Caki2 (cell line): Measurements from ENCODE around the gene TESPA1. TPM values are rescaled to one million over a fixed set of nuclear protein-coding genes. Genes with fewer than 3 reads are reported as not detected.
"Not testable (repeated sequence)": the region's sequence is repeated elsewhere in the genome, so short reads cannot be mapped to it uniquely, and the experiment has no call there.

Experiments
- DNase-seq: peaks from one replicate; pipeline ENCODE4 v3.0.0-alpha.2; 2015; ENCODE audit warnings: low read depth
- in situ Hi-C: cut with HindIII; loops from 2 replicates; pipeline ENCODE4 v1.10.0; 2016; ENCODE audit warnings: low sequenced_read_pairs, low pct_unique_long_range_greater_than_20kb, mixed read lengths
- total RNA-seq: library from RNA; depleted of rRNA; stranded (reverse); fragments of >200 nt; shearing (Covaris generic); gene quantifications from 2 replicates; pipeline ENCODE4 v1.2.3, GENCODE V29; 2014; ENCODE audit warnings: low replicate concordance

Gene TESPA1
- total RNA-seq, 1 experiment from 2014 or later: not detected

DNA sequence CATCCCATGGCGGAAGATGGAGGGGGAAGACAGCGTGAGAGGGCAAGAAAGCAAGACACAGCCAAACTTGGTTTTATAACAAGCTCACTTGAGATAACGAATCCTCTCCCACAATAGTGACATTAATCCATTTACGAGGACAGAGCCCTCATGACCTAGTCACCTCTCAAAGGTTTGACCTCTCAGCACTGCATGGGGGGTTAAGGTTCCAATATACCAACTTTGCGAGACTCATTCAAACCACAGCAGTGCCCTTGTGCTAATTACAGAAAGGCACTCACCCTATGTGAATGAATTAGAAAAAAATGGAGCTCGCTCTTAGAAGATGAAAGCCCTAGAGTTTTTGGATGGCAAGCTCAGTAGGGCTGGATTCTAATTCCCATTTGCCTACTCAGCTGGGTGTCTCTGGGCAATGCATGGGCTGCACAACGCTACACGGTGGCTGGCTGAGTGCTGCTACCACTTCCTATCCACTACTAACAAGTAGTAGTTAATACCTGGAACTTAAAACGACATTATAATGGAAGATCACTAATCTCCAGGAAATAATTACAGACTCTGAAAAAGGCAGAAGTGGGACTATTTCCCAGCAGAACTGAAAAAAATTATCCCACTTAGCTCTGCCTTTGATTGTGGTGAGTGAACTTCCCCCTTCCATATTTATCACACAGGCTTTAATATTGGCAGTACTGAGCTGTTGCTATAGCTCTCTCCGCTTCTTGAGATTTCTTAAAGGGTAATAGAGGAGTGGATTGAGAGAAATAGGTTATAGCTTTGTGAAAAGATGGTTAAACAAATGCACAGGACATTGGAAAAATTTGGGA, 27.5 kb downstream of the TESPA1 start:
- in situ Hi-C loops: no loop called here
- no peak for DNase-seq

DNA sequence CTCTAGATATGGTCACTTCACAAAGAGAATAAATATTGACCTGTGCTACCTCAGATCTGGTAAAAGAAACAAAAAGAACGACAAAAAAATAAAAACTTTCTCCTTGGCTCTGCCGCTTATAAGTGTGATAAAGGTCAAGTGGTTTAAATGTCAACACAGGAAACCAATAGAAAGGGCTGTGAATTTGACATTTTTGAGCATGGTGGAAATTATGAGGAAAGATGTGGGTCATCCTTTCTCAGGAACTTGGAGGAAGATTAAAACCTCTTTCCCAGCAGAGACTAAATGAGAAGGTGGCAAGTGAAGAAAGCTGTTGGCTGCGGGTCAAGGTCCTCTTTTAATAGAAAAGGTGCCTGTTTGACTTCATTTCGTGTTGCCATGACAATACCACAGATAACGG, 28.2 kb downstream of the TESPA1 start:
- DNase-seq: no peak
- in situ Hi-C loops: no loop called here

- no peak for DNase-seq
- in situ Hi-C loops: no loop called here
Observed at GRCh38 chr12:54954801-54955200, 29.8 kb downstream of the TESPA1 start.

- in situ Hi-C loops: no loop called here
- no peak for DNase-seq
Observed at GRCh38 chr12:54954228-54954627, 30.3 kb downstream of the TESPA1 start.

DNA sequence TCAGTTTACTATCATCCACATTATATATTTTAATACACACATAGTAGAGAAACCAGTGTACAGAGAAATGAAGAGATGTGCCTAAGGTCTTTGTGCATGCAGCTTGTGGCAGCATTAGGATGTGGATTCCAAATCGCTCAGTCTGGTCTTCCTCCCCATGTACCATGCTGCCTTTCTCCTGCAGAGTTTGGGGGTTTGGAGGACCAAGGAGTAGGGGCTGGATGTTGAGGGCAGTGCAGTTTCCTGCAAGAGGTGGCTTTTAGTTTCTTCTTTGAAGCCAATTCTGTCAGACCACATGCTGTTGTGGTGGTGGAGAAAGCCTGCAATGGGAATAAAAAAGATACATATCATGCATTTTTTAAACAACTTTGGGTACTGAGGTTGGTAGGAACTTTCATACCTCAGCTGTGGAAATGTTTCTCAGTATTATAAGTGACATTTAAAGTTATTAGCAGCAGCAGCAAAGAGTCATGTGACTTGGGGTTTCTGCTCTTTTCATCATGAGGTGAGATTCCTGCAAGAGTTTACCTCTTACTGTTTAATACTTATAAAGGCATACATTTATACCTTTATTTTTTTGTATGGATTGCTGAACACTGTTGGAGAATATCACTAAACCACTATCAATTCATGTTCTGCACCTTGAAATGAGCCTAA, 34.4 kb downstream of the TESPA1 start:
- DNase-seq: no peak
- in situ Hi-C loops: no loop called here

- no peak for DNase-seq
- in situ Hi-C loops: no loop called here
Observed at GRCh38 chr12:54949073-54949711, 35.4 kb downstream of the TESPA1 start.

GRCh38 chr12:54948171-54948570, 36.4 kb downstream of the TESPA1 start:
- in situ Hi-C loops: no loop called here
- no peak for DNase-seq

DNA sequence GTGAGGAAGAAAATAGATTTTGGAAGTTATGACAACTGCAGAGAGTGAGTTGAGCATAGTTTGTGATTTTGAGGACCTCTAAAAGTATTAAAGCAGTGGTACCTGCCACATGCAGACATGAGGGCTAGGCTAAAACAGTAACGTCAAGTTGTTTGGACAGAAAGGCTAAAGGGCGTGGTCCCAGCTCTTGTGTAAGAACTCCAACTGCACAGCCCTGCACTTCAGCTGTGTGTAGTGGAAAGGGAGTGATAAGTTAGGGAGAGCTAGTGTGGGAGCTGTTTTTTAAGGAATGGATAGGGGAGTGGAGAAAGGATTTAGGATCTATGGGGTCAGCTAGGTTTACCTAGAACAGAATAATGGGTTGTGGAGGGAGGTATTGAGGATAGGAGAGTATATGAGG, 39.5 kb downstream of the TESPA1 start:
- in situ Hi-C loops: no loop called here

GRCh38 chr12:54943292-54943691, 41.3 kb downstream of the TESPA1 start:
- in situ Hi-C loops, DNase-seq: not testable (repeated sequence)

More for the DNA sequence above, 39.5 kb downstream of the TESPA1 start:
- no peak for DNase-seq

GRCh38 chr12:54941659-54942058, 42.9 kb downstream of the TESPA1 start:
- in situ Hi-C loops: no loop called here
- DNase-seq: no peak

DNA sequence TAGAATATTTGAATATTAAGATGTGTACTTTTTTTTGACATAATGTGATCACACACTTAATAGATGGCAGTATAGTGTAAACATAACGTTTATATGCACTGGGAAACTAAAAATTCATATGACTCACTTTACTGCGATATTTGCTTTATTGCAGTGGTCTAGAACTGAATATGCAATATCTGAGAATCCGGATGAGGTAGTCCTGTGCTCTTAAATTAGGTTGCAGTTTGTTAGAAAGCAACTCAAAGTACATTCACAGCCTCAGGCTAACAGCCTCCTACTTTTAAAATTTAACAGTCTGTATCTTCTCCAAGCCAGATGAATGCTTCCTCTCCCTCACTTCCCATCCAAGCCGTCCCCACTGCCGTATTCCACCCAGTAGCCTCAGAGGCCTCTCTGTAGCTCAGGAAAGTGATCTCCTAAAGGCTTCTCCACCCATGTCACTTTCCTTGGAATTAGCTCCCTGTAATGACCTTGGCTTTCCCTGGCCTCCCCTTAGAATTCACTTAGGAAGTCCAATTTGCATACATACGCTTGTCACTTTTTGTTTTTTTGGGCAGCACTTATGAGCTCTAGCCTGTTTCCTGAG, 43.7 kb downstream of the TESPA1 start:
- in situ Hi-C loops: no loop called here

GRCh38 chr12:54937929-54938328, 46.6 kb downstream of the TESPA1 start:
- in situ Hi-C loops: no loop called here
- DNase-seq: no peak

More for the DNA sequence above, 43.7 kb downstream of the TESPA1 start:
- DNase-seq: no peak

DNA sequence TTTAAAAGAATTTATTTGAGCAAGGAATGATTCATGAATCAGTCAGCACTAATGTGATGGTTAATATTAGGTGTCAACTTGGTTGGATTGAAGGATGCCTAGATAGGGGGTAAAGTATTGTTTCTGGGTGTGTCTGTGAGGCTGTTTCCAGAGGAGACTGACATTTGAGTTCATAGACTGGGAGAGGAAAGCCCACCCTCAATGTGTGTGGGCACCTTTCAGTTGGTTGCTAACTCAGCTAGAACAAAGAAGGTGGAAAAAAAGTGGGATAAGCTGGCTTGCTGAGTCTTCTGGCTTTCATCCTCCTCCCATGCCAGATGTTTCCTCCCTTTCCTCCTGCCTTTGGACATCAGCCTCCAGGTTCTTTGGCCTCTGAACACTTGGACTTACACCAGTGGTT, 47.2 kb downstream of the TESPA1 start:
- in situ Hi-C loops: no loop called here
- DNase-seq: no peak

DNA sequence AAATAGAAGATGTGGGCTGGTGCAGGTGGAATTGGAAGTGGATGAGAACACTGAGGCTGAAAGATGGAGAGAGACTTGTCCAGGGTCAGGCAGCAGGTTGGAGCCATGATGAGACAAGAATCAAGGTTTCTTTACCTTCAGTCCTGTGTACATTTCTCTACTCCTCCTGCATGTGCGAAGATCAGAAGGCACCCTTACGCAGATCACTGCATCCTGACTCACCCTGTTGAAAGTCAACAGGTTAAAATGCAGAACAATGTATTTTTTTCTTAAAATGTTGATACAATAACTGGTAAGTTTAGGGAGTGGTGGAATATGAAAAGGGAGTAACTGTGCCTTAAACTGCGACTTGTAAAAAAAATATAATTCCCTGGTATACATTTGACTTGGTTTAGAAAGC, 47.8 kb downstream of the TESPA1 start:
- in situ Hi-C loops: no loop called here
- peak; percentile 30 for DNase-seq

GRCh38 chr12:54935235-54935951, 49.2 kb downstream of the TESPA1 start:
- in situ Hi-C loops: no loop called here
- DNase-seq: peak; percentile 83

DNA sequence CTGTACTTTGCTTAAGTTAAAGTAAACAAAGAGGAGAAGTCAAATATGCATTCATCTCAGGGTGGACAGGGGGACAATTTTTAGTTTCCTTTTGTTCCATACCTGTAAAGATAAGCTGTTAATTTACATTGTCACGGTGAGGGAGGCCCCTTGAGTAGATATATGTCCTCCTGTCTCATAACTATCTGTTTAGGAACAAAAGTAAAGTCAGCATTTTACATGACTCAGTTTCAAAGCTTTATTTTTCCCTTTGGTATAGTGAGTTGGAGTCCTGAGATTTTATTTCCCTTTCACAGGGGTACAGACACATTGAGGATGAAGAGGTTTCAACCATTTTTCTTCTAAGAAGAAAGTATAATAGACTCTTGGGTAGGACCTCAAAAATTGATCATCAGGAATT, 50.1 kb downstream of the TESPA1 start:
- DNase-seq: no peak
- in situ Hi-C loops: no loop called here

GRCh38 chr12:54933376-54933775, 51.2 kb downstream of the TESPA1 start:
- DNase-seq: no peak
- in situ Hi-C loops: no loop called here

DNA sequence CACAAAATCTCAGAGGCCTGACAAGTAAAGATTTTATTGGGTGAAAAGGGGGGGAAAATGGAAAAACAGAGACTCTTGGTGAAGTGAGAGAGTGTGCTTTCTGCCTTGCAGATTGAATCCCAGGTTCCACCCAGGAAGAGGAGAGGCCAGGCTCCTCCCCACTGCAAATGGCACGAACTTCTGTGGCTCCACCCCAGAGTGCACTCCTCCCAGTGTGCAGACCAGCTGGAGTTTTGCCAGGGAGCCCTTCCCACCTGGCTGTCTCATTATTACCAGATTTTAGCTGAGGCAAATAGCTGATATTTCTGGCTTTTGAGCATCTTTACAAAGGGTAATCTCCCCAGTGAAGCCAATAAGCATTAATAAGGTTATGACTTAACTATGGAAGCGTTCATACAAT, 51.9 kb downstream of the TESPA1 start:
- in situ Hi-C loops: no loop called here
- DNase-seq: peak; percentile 18
